GM19193 (cell line): ENCODE measurements around the gene SCN2A.

ENCODE experiments used
- POLR2A ChIP-seq: IDR thresholded peaks from 4 replicates; pipeline ENCODE4 v1.6.1; 2011; ENCODE audit not compliant: insufficient read depth, insufficient read length; ENCODE audit errors: extremely low read depth

The SCN2A gene

DNA sequence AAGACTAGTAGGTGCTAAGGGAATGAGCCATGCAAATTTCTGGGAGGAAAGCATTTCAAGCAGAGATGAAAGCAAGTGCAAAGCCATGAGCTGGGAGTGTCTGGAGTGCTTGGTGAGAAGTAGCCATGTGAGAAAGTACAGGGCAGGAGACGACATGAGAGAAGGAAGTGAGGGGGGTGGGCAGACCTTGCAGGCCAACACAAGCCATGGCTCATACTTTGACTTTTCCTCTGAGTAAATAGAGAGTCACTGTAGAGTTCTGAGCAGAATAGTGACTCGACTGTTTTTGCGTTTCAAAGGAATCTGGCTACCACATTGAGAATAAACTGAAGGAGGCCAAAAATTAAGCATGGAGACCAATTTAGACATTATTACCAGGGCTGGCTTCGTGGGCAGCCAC is 42.2 kb downstream of the SCN2A start:
- TF ChIP-seq POLR2A: no peak

- TF ChIP-seq POLR2A: no peak
These were observed 44.1 kb downstream of the SCN2A start for GRCh38 chr2:165283342-165283741.

- no peak for TF ChIP-seq POLR2A
These were observed 48.0 kb downstream of the SCN2A start for GRCh38 chr2:165287094-165287778.

GRCh38 chr2:165289069-165289468 is 49.9 kb downstream of the SCN2A start:
- TF ChIP-seq POLR2A: no peak

DNA sequence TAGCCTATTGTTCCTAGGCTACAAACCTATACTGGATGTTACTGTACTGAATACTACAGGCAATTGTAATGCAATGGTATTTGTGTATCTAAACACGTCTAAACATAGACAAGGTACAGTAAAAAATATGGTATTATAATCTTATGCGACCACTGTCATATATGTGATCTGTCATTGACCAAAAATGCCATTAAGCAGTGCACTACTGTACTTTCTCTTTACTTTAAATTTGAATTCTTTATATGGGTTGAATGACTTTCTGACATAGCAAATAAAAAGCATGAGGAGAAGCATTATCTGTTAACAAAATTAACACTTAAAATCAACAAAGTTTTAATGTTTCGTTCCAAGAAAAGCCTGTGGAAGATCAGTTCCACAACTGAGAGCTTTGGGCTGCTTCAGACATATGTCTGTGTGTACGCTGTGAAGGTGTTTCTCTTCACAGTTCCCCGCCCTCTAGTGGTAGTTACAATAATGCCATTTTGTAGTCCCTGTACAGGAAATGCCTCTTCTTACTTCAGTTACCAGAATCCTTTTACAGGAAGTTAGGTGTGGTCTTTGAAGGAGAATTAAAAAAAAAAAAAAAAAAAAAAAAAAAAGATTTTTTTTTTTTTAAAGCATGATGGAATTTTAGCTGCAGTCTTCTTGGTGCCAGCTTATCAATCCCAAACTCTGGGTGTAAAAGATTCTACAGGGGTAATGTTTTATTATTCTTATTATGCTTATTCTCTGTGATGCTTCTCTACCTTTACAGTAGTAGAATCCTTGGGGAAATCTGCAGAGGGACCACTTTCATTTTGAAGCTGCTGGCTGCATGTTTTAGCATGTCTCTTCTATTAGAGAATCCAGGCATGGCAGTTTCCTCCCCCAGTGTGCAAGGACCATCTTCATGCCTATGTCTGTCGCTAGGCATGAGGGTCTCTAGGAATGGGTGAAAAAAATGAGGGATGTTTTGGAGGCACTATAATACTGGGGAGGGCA is 54.5 kb downstream of the SCN2A start:
- TF ChIP-seq POLR2A: no peak

- TF ChIP-seq POLR2A: no peak
These were observed 55.7 kb downstream of the SCN2A start for GRCh38 chr2:165294912-165295311.

- TF ChIP-seq POLR2A: no peak
These were observed 56.4 kb downstream of the SCN2A start for GRCh38 chr2:165295643-165296042.

GRCh38 chr2:165305391-165306096 is 66.3 kb downstream of the SCN2A start:
- no peak for TF ChIP-seq POLR2A

- no peak for TF ChIP-seq POLR2A
These were observed 68.1 kb downstream of the SCN2A start for GRCh38 chr2:165307317-165307716.

GRCh38 chr2:165311949-165312348 is 72.7 kb downstream of the SCN2A start:
- TF ChIP-seq POLR2A: no peak

DNA sequence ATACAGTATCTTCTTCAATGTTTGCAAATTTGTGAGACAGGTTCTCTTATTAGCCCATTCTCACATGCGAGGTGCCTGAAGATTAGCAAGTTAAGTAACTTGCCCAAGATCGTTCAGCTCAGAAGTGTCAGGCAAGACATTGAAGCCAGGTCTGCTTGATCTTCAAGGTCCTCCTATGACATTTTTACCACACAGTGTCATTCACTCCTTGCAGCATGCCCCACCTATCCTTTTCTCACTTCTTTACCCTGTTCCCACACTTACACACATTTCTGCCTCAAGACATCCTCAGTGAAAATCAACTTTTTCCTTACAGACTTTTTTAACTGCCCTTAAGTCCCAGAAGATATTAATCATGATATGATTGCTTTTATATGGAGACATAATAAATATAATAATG is 73.8 kb downstream of the SCN2A start:
- no peak for TF ChIP-seq POLR2A

- TF ChIP-seq POLR2A: no peak
These were observed 74.3 kb downstream of the SCN2A start for GRCh38 chr2:165313509-165313908.

GRCh38 chr2:165328272-165328671 is 89.1 kb downstream of the SCN2A start:
- no peak for TF ChIP-seq POLR2A

DNA sequence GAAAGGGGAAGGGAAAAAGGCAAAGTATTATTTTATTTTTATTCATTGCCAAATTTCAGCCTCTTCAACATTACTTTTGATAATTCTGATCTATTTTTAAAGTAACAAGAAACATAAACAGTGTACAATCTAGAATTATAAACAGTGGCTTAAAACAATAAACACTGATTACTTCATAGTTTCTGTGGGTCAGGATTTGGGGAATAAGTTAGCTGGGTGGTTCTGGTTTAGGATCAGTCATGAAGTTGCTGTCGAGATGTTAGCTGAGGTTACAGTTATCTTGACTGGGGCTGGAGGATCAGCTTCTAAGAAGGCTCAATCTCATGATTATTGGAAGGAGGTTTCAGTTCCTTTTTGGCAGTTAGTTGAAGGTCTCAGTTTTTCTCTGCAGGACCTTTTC is 109.2 kb downstream of the SCN2A start:
- TF ChIP-seq POLR2A: no peak

- no peak for TF ChIP-seq POLR2A
These were observed 110.0 kb downstream of the SCN2A start for GRCh38 chr2:165349181-165349580.
